Activated T-cell treated with anti-CD3 and anti-CD28 coated beads for 48 hours (primary cell): ENCODE results near the gene STXBP1.

Experiments used
- DNase-seq: peaks from one replicate; pipeline ENCODE4 v3.0.0-alpha.2; 2020; ENCODE audit warnings: low read depth

Gene STXBP1

GRCh38 chr9:127714951-127715469 lies 102.9 kb downstream of the STXBP1 start:
- no peak for DNase-seq

GRCh38 chr9:127715470-127716337 lies 103.6 kb downstream of the STXBP1 start, which contains the start of the genes PTRH1 and TTC16:
TSS of gene PTRH1 (minus strand) at chr9:127715663. CDS start at chr9:127715639, 24 bp downstream.
TSS of gene TTC16 (plus strand) at chr9:127716079. CDS start at chr9:127716146, 67 bp downstream.
- peak; percentile 95 for DNase-seq

GRCh38 chr9:127716412-127716811 lies 104.3 kb downstream of the STXBP1 start:
- no peak for DNase-seq

- no peak for DNase-seq
Measured at GRCh38 chr9:127717766-127718165, 105.7 kb downstream of the STXBP1 start.

GRCh38 chr9:127720031-127720864 lies 108.2 kb downstream of the STXBP1 start:
- no peak for DNase-seq

GRCh38 chr9:127720865-127721227 lies 108.8 kb downstream of the STXBP1 start:
- no peak for DNase-seq

GRCh38 chr9:127721391-127721821 lies 109.3 kb downstream of the STXBP1 start:
- DNase-seq = no peak

- no peak for DNase-seq
Measured at GRCh38 chr9:127722055-127722745, 110.1 kb downstream of the STXBP1 start.

- no peak for DNase-seq
Measured at GRCh38 chr9:127723013-127723412, 110.9 kb downstream of the STXBP1 start.

- DNase-seq = no peak
Measured at GRCh38 chr9:127723444-127723843, 111.4 kb downstream of the STXBP1 start.

GRCh38 chr9:127724012-127724411 lies 111.9 kb downstream of the STXBP1 start:
- DNase-seq = no peak

- no peak for DNase-seq
Measured at GRCh38 chr9:127726871-127727270, 114.8 kb downstream of the STXBP1 start.

GRCh38 chr9:127728808-127729207 lies 116.7 kb downstream of the STXBP1 start:
- no peak for DNase-seq

GRCh38 chr9:127729522-127730256 lies 117.6 kb downstream of the STXBP1 start:
- no peak for DNase-seq

GRCh38 chr9:127730262-127730661 lies 118.2 kb downstream of the STXBP1 start:
- no peak for DNase-seq

- DNase-seq = no peak
Measured at GRCh38 chr9:127730799-127731410, 118.8 kb downstream of the STXBP1 start.

- no peak for DNase-seq
Measured at GRCh38 chr9:127731938-127732337, 119.9 kb downstream of the STXBP1 start.

GRCh38 chr9:127732444-127732843 lies 120.4 kb downstream of the STXBP1 start:
- DNase-seq = no peak

- DNase-seq = no peak
Measured at GRCh38 chr9:127733614-127734013, 121.5 kb downstream of the STXBP1 start.

- DNase-seq = no peak
Measured at GRCh38 chr9:127734247-127734746, 122.2 kb downstream of the STXBP1 start.
